A549 treated with CpdA at 1 μM for 4 hours (cell line): Measurements from ENCODE around the gene BACH2. TPM values are rescaled to one million over a fixed set of nuclear protein-coding genes. Genes with fewer than 3 reads are reported as not detected.

Source experiments
- total RNA-seq: library from RNA; stranded (reverse); fragments of 200-300 nt; extraction: Qiagen RNA extraction; gene quantifications from 5 replicates; pipeline ENCODE4 v1.2.3, GENCODE V29; 2022; ENCODE audit warnings: low read depth

Gene BACH2
- total RNA-seq: 0.26 to 0.58 TPM (median 0.38 TPM) in 5 replicates

DNA sequence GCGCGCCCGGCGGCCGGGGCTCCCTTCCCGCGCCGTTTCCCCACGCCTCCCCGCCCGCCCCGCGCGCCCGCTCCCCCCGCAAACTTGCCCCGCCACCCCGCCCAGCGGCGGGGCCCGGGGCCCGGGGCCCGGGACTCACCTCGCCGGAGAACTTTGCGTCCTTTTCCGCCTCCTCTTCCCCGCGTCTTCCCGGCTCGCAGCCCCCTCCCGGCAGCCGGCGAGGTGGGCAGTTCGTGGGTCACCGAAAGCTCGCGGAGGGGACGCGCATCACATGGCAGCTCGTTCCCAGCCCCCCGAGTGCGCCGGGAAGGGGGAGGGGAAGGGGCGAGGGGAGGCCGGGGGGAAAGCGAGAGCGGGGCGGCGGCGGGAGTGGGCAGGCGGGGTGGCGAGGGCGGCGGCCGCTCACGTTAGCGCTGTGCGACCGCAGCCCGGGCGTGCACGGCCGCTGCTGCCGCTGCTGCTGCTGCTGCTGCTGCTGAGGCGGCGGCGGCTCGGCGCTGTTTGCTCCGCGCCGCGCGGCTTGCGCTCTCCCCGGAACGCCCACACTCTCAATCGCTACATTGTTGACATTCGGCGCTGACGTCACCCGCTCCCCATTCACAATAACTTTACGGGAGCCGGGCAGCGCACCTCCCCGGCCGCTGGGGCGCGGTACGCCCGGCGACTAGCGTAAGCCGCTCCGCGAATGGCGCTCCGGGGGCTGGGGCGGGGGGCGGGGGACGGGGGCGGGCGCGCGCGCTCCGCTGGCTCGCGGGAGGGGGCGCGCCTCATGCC, at the start of gene BACH2:
Gene BACH2 (minus strand): TSS at position 503 of the 774 bp plus-strand sequence. CDS start 287,999 bp downstream, outside the sequence.

DNA sequence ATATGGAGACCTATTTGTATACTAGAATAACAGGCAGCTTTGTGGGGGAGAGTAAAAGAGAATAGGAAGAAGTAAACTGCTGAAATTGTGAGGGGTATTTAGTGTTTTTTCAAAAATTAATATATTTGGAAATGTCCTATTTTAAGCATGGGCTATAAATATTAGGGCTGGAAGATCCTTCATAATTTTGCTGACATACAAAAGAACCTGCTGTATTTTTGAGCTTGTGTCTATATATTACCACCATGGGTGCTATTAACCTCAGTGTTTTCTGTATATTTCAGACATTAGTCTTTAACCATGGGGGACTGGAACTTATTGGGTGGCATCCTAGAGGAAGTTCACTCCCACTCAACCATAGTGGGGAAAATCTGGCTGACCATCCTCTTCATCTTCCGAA, 402.5 kb downstream of the BACH2 start, which contains the start of gene GJA10:
Gene GJA10 (plus strand): TSS at position 301 of the 400 bp plus-strand sequence. CDS start 0 bp downstream, at position 301.

